NK-92 (cell line): ENCODE results near the gene CPT1A.

ENCODE experiments used
- DNase-seq: peaks from one replicate; lab custom pipeline; 2025; ENCODE audit not compliant: unreplicated experiment; lab: John Stamatoyannopoulos, UW

Gene CPT1A

GRCh38 chr11:68714060-68714856 is 127.5 kb downstream of the CPT1A start:
- DNase-seq, result no peak

DNA sequence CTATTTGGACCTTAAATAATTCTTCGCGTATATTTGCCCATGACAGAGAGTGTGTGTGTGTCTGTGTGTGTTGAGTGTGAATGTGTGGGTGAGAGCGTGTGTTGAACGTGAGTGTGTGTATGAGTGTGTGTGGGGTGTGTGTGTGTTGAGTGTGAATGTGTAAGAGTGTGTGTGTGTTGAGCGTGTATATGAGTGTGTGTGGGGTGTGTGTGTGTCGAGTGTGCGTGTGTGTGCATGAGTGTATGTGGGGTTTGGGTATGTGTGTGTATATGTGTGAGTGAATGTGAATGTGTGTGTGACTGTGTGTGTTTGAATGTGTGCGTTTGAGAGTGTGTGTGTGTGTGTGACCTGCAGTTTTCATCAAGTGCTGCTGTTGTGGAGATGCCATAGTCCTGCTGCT is 130.6 kb downstream of the CPT1A start:
- DNase-seq, result no peak

DNA sequence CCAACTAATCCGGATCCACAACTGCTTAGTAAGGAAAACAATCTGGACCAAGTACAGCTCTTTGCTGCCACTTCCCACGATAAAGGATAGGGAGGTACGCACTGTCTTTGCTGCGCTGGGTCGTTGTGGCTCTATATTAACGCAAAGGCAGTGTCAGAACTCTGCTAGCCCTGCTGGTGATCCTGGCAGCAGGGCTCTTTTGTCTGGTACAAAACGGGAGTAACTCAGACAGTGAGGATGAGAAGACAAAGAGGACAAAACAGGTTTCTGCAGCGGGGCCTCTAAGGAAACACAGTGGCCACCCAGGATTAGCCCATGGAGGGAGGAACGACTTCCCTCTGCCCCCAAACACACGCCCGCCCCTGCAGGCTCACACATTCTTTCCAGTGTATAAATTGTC is 131.3 kb downstream of the CPT1A start:
- no peak for DNase-seq

- no peak for DNase-seq
Measured at GRCh38 chr11:68709062-68709461, 132.7 kb downstream of the CPT1A start.

GRCh38 chr11:68707527-68707926 is 134.2 kb downstream of the CPT1A start:
- no peak for DNase-seq

GRCh38 chr11:68704887-68705286 is 136.8 kb downstream of the CPT1A start:
- DNase-seq, result no peak
